ENCODE results near the gene TNKS1BP1. TPM values are rescaled to one million over a fixed set of nuclear protein-coding genes. Genes with fewer than 3 reads are reported as not detected.

Gene TNKS1BP1
- polyA plus RNA-seq, 2 of the 4 experiments (the other 2 are of a cell fraction) = 35.0 to 53.1 TPM

DNA sequence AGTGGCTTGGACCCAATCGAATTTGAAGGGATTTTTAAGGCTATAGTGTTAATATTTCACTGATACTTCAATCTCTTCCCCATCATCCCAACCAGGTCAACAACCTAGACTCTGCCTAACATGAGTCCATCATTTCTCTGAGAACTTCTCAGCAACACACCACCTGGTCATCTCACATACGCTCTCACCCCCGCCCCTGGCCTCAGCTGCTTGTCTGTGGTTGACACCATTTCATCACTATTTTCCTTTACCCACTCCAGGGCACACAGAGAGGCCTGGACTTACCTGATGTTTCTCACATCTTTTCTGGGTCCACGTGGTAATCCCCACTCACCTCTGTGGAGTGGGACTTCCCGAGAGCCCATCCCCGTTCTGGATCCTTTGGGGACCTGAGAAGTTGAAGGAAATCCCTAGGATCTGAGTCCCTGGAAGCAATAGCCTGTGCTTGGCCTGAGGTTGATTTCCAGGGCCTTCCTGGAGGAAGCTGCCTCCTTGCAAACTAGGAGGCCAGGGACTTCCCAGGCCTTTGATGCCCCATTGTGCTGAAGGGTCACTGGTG, 16.6 kb upstream of the TNKS1BP1 start:
- H3K9me3 ChIP-seq = no peaks in the 10 kb centered on the region
- POLR2A ChIA-PET = no interaction called here
- WGBS (ENCODE audit: missing lambda C conversion rate) = 51% methylated on average over 6 of the region's 6 CpGs
- H3K27ac ChIP-seq = no peak overlapping the region
- no peak overlapping the region for H3K4me3 ChIP-seq
- no peak for TF ChIP-seq NPAS2 (CRISPR knock-in tag; IDR thresholded peaks at IDR 0.05; ENCODE audit: borderline replicate concordance)
- no peak for TF ChIP-seq REST (IDR thresholded peaks at IDR 0.05)
- TF ChIP-seq CBX8 (IDR thresholded peaks at IDR 0.05) = no peak
- TF ChIP-seq, protein P1, sequence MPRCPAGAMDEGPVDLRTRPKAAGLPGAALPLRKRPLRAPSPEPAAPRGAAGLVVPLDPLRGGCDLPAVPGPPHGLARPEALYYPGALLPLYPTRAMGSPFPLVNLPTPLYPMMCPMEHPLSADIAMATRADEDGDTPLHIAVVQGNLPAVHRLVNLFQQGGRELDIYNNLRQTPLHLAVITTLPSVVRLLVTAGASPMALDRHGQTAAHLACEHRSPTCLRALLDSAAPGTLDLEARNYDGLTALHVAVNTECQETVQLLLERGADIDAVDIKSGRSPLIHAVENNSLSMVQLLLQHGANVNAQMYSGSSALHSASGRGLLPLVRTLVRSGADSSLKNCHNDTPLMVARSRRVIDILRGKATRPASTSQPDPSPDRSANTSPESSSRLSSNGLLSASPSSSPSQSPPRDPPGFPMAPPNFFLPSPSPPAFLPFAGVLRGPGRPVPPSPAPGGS (IDR thresholded peaks at IDR 0.05) = no peak
- TF ChIP-seq CBX2 (IDR thresholded peaks at IDR 0.05; ENCODE audit: borderline replicate concordance, low read depth) = no peak
- TF ChIP-seq POLR2A (IDR thresholded peaks at IDR 0.05; ENCODE audit: low read length) = no peak
- no peak for TF ChIP-seq RNF2 (IDR thresholded peaks at IDR 0.05; ENCODE audit: borderline replicate concordance, low read depth)
- TF ChIP-seq KDM5A (IDR thresholded peaks at IDR 0.05) = no peak
- TF ChIP-seq CHD4 (IDR thresholded peaks at IDR 0.05; ENCODE audit: borderline replicate concordance) = no peak
- no peak for TF ChIP-seq POLR2AphosphoS2 (conservative IDR thresholded peaks at IDR 0.05; ENCODE audit: low read length)
- TF ChIP-seq USF2 (IDR thresholded peaks at IDR 0.05) = no peak
- no peak for TF ChIP-seq NFE2L2 (conservative IDR thresholded peaks at IDR 0.05; ENCODE audit: low read length)
- TF ChIP-seq RCOR1 (IDR thresholded peaks at IDR 0.05; ENCODE audit: low read depth, low read length) = no peak
- TF ChIP-seq HOXA7 (CRISPR knock-in tag; IDR thresholded peaks at IDR 0.05) = no peak
- TF ChIP-seq ZSCAN20 (CRISPR knock-in tag; IDR thresholded peaks at IDR 0.05) = no peak
- no peak for TF ChIP-seq PBX3 (IDR thresholded peaks at IDR 0.05)
- TF ChIP-seq TFCP2L1 (CRISPR knock-in tag; IDR thresholded peaks at IDR 0.05) = no peak
- no peak for TF ChIP-seq HMGXB4 (CRISPR knock-in tag; IDR thresholded peaks at IDR 0.05; ENCODE audit: borderline replicate concordance)
- no peak for TF ChIP-seq KDM1A (IDR thresholded peaks at IDR 0.05; ENCODE audit: low read depth)
- no peak for TF ChIP-seq PHF8 (IDR thresholded peaks at IDR 0.05; ENCODE audit: borderline replicate concordance, low read depth)
- CTCF ChIA-PET = interaction anchor here (0.7 to 13.0 kb wide), 9 partner anchors 10 to 500 kb away, joined by 3 to 139 read pairs (median 3); no protein-coding TSS in a partner anchor
- DNase-seq (ENCODE audit: low read depth in 1 of 2, low spot score in 1 of 2) = no peak
- no peak overlapping the region for H3K4me2 ChIP-seq
- peaks cover 2% of the 10 kb centered on the region; the same call in 1 of the 3 replicates for H3K4me1 ChIP-seq
- no peak for FAIRE-seq
- ATAC-seq = no peak

Data from A549 (cell line).